Measurements from ENCODE around the gene PATJ. TPM values are rescaled to one million over a fixed set of nuclear protein-coding genes. Genes with fewer than 3 reads are reported as not detected.

PATJ gene
- polyA plus RNA-seq, 1 donor (not counting 4 experiments of a cell fraction or from before 2014, with no cell fraction given) = 28.1 TPM

DNA sequence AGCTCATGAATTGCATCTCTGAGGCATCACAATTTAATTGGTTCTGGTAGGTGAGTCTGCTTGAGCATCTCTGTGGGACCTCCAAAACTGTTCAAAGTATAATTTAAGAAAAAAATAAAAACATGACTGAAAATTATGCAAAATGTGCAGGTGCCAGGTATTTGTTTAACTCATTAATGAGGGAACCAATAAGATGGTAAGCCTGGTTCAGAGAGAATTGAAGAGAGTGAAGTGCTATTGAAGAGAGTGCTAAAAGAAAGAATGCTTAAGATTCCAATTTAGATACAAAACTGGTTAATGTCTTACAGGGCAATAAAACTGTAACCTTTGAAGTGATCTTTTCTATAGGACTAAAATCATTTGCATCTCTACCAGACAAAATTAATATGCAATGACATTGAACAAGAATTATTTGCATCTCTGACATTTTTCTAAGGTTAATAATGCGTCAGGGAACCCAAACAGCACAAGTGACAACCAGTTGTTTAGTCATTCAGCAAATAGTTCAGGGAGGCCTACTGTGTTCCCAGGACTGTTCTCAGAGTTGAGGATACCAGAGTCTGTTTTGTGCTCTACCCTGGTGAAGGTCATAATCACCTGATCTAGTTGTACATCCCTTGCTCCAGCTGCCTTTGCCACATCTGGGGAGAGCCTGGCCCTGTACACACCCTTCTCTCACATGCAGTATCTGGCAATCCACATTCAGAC lies 183.5 kb downstream of the PATJ start:
- peaks cover 8 to 14% of the 10 kb centered on the region in 2 experiments for H3K36me3 ChIP-seq (ENCODE audit: control insufficient read depth in 2 of 2, extremely low read depth in 1 of 2, insufficient read depth in 2 of 2, low read length in 2 of 2)
- no peak for DNase-seq (ENCODE audit: low read depth, low spot score)

DNA sequence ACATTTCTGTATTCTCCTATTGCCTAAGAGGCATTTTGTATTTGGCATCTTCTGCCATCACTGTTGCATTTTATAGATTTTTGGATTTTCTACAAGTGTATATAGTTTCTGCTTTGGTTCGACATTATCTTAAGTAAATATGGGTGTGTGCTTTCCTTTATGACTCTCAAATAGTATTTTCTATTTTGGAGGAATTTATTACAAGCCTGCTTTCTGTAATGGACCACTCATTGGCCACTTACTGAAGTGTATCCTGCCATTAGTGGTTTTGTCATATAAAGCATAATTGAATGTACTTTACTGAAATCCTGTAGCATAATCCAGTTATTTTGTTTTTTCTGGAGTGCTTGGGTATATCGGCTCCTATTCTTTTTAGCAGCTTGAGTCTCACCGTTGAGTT lies 184.3 kb downstream of the PATJ start:
- no peaks in the 10 kb centered on the region for H3K79me2 ChIP-seq (ENCODE audit: control insufficient read depth, insufficient read depth, low read length)
- H3K4me3 ChIP-seq (ENCODE audit: control insufficient read depth in 2 of 3, extremely low read depth in 1 of 3, insufficient read depth in 2 of 3, low read depth in 1 of 3, low read length in 3 of 3) = no peak overlapping the region
- H3K27ac ChIP-seq (ENCODE audit: control insufficient read depth, insufficient read depth, low read length) = no peak overlapping the region
- H3K36me3 ChIP-seq (ENCODE audit: control insufficient read depth in 2 of 2, extremely low read depth in 1 of 2, insufficient read depth in 2 of 2, low read length in 2 of 2) = peaks cover 8 to 13% of the 10 kb centered on the region in 2 experiments
- H3K9ac ChIP-seq (ENCODE audit: control insufficient read depth, extremely low read depth, insufficient read depth, low read length) = no peak overlapping the region
- no peaks in the 10 kb centered on the region for H3K9me1 ChIP-seq (ENCODE audit: control insufficient read depth, extremely low read depth, insufficient read depth, low read length)
- dilution Hi-C loops (cut with MboI; ENCODE audit: extremely low pct_ligation_motif_present, low sequenced_read_pairs) = no loop called here
- no peak overlapping the region for H2AFZ ChIP-seq (ENCODE audit: control insufficient read depth, low read length)
- H3K9me3 ChIP-seq (ENCODE audit: control insufficient read depth, low read depth, low read length) = no peaks in the 10 kb centered on the region
- FAIRE-seq (no peak), DNase-seq (ENCODE audit: low read depth, low spot score) (no peak)
- no peak for TF ChIP-seq EZH2 (IDR thresholded peaks at IDR 0.05; ENCODE audit: low read length)
- TF ChIP-seq, protein P1, sequence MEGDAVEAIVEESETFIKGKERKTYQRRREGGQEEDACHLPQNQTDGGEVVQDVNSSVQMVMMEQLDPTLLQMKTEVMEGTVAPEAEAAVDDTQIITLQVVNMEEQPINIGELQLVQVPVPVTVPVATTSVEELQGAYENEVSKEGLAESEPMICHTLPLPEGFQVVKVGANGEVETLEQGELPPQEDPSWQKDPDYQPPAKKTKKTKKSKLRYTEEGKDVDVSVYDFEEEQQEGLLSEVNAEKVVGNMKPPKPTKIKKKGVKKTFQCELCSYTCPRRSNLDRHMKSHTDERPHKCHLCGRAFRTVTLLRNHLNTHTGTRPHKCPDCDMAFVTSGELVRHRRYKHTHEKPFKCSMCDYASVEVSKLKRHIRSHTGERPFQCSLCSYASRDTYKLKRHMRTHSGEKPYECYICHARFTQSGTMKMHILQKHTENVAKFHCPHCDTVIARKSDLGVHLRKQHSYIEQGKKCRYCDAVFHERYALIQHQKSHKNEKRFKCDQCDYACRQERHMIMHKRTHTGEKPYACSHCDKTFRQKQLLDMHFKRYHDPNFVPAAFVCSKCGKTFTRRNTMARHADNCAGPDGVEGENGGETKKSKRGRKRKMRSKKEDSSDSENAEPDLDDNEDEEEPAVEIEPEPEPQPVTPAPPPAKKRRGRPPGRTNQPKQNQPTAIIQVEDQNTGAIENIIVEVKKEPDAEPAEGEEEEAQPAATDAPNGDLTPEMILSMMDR (optimal IDR thresholded peaks at IDR 0.05 in 1 of 3, IDR thresholded peaks at IDR 0.05 in 1 of 3, conservative IDR thresholded peaks at IDR 0.05 in 1 of 3; ENCODE audit: extremely low read depth in 1 of 3, insufficient read depth in 2 of 3, low read length in 3 of 3) = no peak
- no peaks in the 10 kb centered on the region for H4K20me1 ChIP-seq (ENCODE audit: control insufficient read depth, extremely low read depth, insufficient read depth, low read length)
- no peak overlapping the region for H3K4me2 ChIP-seq (ENCODE audit: control insufficient read depth, extremely low read depth, insufficient read depth, low read depth, low read length)
- peaks cover 1% of the 10 kb centered on the region for H3K4me1 ChIP-seq (ENCODE audit: control insufficient read depth, extremely low read depth, insufficient read depth, low read length)
- H3K27me3 ChIP-seq (ENCODE audit: control insufficient read depth, extremely low read depth, insufficient read depth, low read length) = no peaks in the 10 kb centered on the region

More for the DNA sequence above, 183.5 kb downstream of the PATJ start:
- Histone ChIP-seq H3K27ac (ENCODE audit: control insufficient read depth, insufficient read depth, low read length) (no peak overlapping the region), H2AFZ (ENCODE audit: control insufficient read depth, low read length) (no peak overlapping the region), H3K4me1 (ENCODE audit: control insufficient read depth, extremely low read depth, insufficient read depth, low read length) (no peaks in the 10 kb centered on the region), H4K20me1 (ENCODE audit: control insufficient read depth, extremely low read depth, insufficient read depth, low read length) (no peaks in the 10 kb centered on the region), H3K9me3 (ENCODE audit: control insufficient read depth, low read depth, low read length) (no peaks in the 10 kb centered on the region), H3K4me2 (ENCODE audit: control insufficient read depth, extremely low read depth, insufficient read depth, low read depth, low read length) (no peak overlapping the region), H3K9ac (ENCODE audit: control insufficient read depth, extremely low read depth, insufficient read depth, low read length) (no peak overlapping the region), H3K79me2 (ENCODE audit: control insufficient read depth, insufficient read depth, low read length) (no peaks in the 10 kb centered on the region), H3K4me3 (ENCODE audit: control insufficient read depth in 2 of 3, extremely low read depth in 1 of 3, insufficient read depth in 2 of 3, low read depth in 1 of 3, low read length in 3 of 3) (no peak overlapping the region), H3K27me3 (ENCODE audit: control insufficient read depth, extremely low read depth, insufficient read depth, low read length) (no peaks in the 10 kb centered on the region), H3K9me1 (ENCODE audit: control insufficient read depth, extremely low read depth, insufficient read depth, low read length) (no peaks in the 10 kb centered on the region)
- no peak for TF ChIP-seq EZH2 (IDR thresholded peaks at IDR 0.05; ENCODE audit: low read length)
- TF ChIP-seq, protein P1 (optimal IDR thresholded peaks at IDR 0.05 in 1 of 3, IDR thresholded peaks at IDR 0.05 in 1 of 3, conservative IDR thresholded peaks at IDR 0.05 in 1 of 3; ENCODE audit: extremely low read depth in 1 of 3, insufficient read depth in 2 of 3, low read length in 3 of 3) = no peak
- dilution Hi-C loops (cut with MboI; ENCODE audit: extremely low pct_ligation_motif_present, low sequenced_read_pairs) = no loop called here
- no peak for FAIRE-seq

Measured in keratinocyte (primary cell).